Measurements from ENCODE around the gene METTL27.

DNA sequence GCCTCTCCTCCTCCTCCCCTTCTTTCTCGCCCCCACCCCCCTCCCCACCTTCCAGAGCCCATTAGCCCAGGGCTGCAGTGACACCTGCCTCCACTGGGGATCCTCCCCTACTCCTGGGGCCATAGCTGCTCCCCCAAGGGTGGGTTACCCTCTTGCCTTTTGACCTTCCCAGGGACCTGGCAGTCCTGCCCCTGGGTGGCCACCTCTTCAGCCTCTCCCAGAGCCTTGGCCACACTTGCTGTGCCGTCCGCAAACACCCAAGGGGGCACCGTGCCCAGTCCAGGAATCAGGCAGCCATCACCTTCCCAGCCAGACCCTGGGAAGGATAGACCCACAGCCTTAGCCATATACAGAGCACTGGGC is 31.3 kb downstream of the METTL27 start:
- TF ChIP-seq CTCF (IDR thresholded peaks at IDR 0.05) = no peak
- TF ChIP-seq EP300 (IDR thresholded peaks at IDR 0.05) = no peak
- no peak for TF ChIP-seq POLR2AphosphoS5 (IDR thresholded peaks at IDR 0.05)
- no peak for TF ChIP-seq POLR2A (IDR thresholded peaks at IDR 0.05)

Data from stomach (tissue), 4 donors.